ENCODE measurements around the gene LAMC2.

Gene LAMC2

GRCh38 chr1:183168308-183168707 is 17.8 kb upstream of the LAMC2 start:
- DNase-seq (ENCODE audit: low read depth), result no peak

GRCh38 chr1:183173828-183174227 is 12.2 kb upstream of the LAMC2 start:
- DNase-seq (ENCODE audit: low read depth), result no peak

- DNase-seq (ENCODE audit: low read depth), result no peak
Observed at GRCh38 chr1:183175631-183176030, 10.4 kb upstream of the LAMC2 start.

GRCh38 chr1:183178545-183178944 is 7.5 kb upstream of the LAMC2 start:
- no peak for DNase-seq (ENCODE audit: low read depth)

GRCh38 chr1:183179033-183179432 is 7.0 kb upstream of the LAMC2 start:
- DNase-seq (ENCODE audit: low read depth), result no peak

GRCh38 chr1:183180218-183180617 is 5.8 kb upstream of the LAMC2 start:
- DNase-seq (ENCODE audit: low read depth), result no peak

GRCh38 chr1:183180634-183181056 is 5.4 kb upstream of the LAMC2 start:
- no peak for DNase-seq (ENCODE audit: low read depth)

GRCh38 chr1:183186841-183187240 is 777 bp downstream of the LAMC2 start:
- DNase-seq (ENCODE audit: low read depth), result no peak

GRCh38 chr1:183188240-183188639 is 2.2 kb downstream of the LAMC2 start:
- no peak for DNase-seq (ENCODE audit: low read depth)

GRCh38 chr1:183191833-183192232 is 5.8 kb downstream of the LAMC2 start:
- peak; percentile 53 for DNase-seq (ENCODE audit: low read depth)

GRCh38 chr1:183193963-183194525 is 8.0 kb downstream of the LAMC2 start:
- no peak for DNase-seq (ENCODE audit: low read depth)

GRCh38 chr1:183194527-183195141 is 8.6 kb downstream of the LAMC2 start:
- DNase-seq (ENCODE audit: low read depth), result no peak

GRCh38 chr1:183195142-183195574 is 9.1 kb downstream of the LAMC2 start:
- DNase-seq (ENCODE audit: low read depth), result no peak

GRCh38 chr1:183197762-183198161 is 11.7 kb downstream of the LAMC2 start:
- DNase-seq (ENCODE audit: low read depth), result no peak

GRCh38 chr1:183198463-183198862 is 12.4 kb downstream of the LAMC2 start:
- no peak for DNase-seq (ENCODE audit: low read depth)

GRCh38 chr1:183199304-183199703 is 13.2 kb downstream of the LAMC2 start:
- no peak for DNase-seq (ENCODE audit: low read depth)

GRCh38 chr1:183200451-183200850 is 14.4 kb downstream of the LAMC2 start:
- no peak for DNase-seq (ENCODE audit: low read depth)

GRCh38 chr1:183203094-183203493 is 17.0 kb downstream of the LAMC2 start:
- no peak for DNase-seq (ENCODE audit: low read depth)

GRCh38 chr1:183205196-183205781 is 19.2 kb downstream of the LAMC2 start:
- no peak for DNase-seq (ENCODE audit: low read depth)

- DNase-seq (ENCODE audit: low read depth), result no peak
Observed at GRCh38 chr1:183206538-183207122, 20.6 kb downstream of the LAMC2 start.

GRCh38 chr1:183209533-183210158 is 23.6 kb downstream of the LAMC2 start:
- DNase-seq (ENCODE audit: low read depth), result peak; percentile 15

- no peak for DNase-seq (ENCODE audit: low read depth)
Observed at GRCh38 chr1:183210681-183211080, 24.6 kb downstream of the LAMC2 start.

GRCh38 chr1:183212870-183213269 is 26.8 kb downstream of the LAMC2 start:
- DNase-seq (ENCODE audit: low read depth), result no peak
